ENCODE results near the gene ZNF524.

The ZNF524 gene

GRCh38 chr19:55635856-55636440 lies 35.9 kb downstream of the ZNF524 start:
- peak overlapping the region; percentile 100 for H3K4me3 ChIP-seq (ENCODE audit: low read depth, low read length)
- DNase-seq (ENCODE audit: low read depth) = no peak
- TF ChIP-seq CTCF (IDR thresholded peaks at IDR 0.05; ENCODE audit: control insufficient read depth, extremely low read depth, insufficient read depth) = no peak

GRCh38 chr19:55636723-55637122 lies 36.6 kb downstream of the ZNF524 start:
- no peak overlapping the region; the same call in 1 of the 2 replicates for H3K4me3 ChIP-seq (ENCODE audit: low read depth, low read length)
- no peak for TF ChIP-seq CTCF (IDR thresholded peaks at IDR 0.05; ENCODE audit: control insufficient read depth, extremely low read depth, insufficient read depth)
- no peak for DNase-seq (ENCODE audit: low read depth)

GRCh38 chr19:55637534-55637933 lies 37.4 kb downstream of the ZNF524 start:
- no peak for DNase-seq (ENCODE audit: low read depth)
- no peak for TF ChIP-seq CTCF (IDR thresholded peaks at IDR 0.05; ENCODE audit: control insufficient read depth, extremely low read depth, insufficient read depth)
- H3K4me3 ChIP-seq (ENCODE audit: low read depth, low read length) = no peak overlapping the region

GRCh38 chr19:55638864-55639359 lies 38.8 kb downstream of the ZNF524 start:
- peak; percentile 49 for TF ChIP-seq CTCF (IDR thresholded peaks at IDR 0.05; ENCODE audit: control insufficient read depth, extremely low read depth, insufficient read depth)
- H3K4me3 ChIP-seq (ENCODE audit: low read depth, low read length) = no peak overlapping the region
- no peak for DNase-seq (ENCODE audit: low read depth)

GRCh38 chr19:55640043-55640576 lies 40.0 kb downstream of the ZNF524 start:
- peak overlapping the region; percentile 95 for H3K4me3 ChIP-seq (ENCODE audit: low read depth, low read length)
- TF ChIP-seq CTCF (IDR thresholded peaks at IDR 0.05; ENCODE audit: control insufficient read depth, extremely low read depth, insufficient read depth) = peak; percentile 33; the same call in 1 of the 2 replicates
- DNase-seq (ENCODE audit: low read depth) = no peak

GRCh38 chr19:55640577-55641425 lies 40.7 kb downstream of the ZNF524 start, which contains the start of gene ZNF580:
ZNF580 (plus strand) TSS chr19:55641002; CDS start chr19:55642509, 1,507 bp downstream.
- DNase-seq (ENCODE audit: low read depth) = peak; percentile 52
- TF ChIP-seq CTCF (IDR thresholded peaks at IDR 0.05; ENCODE audit: control insufficient read depth, extremely low read depth, insufficient read depth) = no peak
- H3K4me3 ChIP-seq (ENCODE audit: low read depth, low read length) = peak within 1 kb of the TSS; percentile 95

Measured in LNCaP clone FGC (cell line).